ENCODE data around the gene TMEM54.

Gene TMEM54

GRCh38 chr1:32860566-32860965 is 40.6 kb downstream of the TMEM54 start:
- in situ Hi-C loops (cut with HindIII; ENCODE audit: low sequenced_read_pairs) = no loop called here
- DNase-seq (ENCODE audit: low read depth) = no peak
- TF ChIP-seq CTCF (IDR thresholded peaks at IDR 0.05; ENCODE audit: low read depth, low read length, missing control alignments) = no peak
- no peak overlapping the region for H3K4me3 ChIP-seq (ENCODE audit: low read depth, low read length)

DNA sequence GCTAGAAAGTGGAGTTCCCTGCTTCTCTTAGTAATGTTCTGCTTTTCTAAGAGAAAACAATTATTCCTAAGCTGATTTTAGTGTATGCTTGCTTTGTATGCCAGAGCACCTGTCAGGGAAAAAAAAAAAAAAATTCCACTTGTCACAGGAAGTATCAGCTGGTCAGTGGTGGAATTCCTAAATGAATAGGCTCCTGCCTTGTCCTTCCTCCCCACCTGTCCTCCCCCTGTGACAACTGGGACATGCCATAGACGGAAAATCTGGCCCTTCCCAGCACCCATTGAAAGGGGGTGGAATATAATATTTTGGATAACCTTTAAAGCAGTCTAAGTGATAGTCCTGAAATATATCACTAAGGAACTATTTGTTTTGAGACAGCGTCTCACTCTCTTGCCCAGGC is 41.3 kb downstream of the TMEM54 start:
- no peak for DNase-seq (ENCODE audit: low read depth)
- no peak for TF ChIP-seq CTCF (IDR thresholded peaks at IDR 0.05; ENCODE audit: low read depth, low read length, missing control alignments)
- H3K4me3 ChIP-seq (ENCODE audit: low read depth, low read length) = no peak overlapping the region
- in situ Hi-C loops (cut with HindIII; ENCODE audit: low sequenced_read_pairs) = no loop called here

GRCh38 chr1:32858791-32859190 is 42.4 kb downstream of the TMEM54 start:
- in situ Hi-C loops (cut with HindIII; ENCODE audit: low sequenced_read_pairs) = no loop called here
- no peak for DNase-seq (ENCODE audit: low read depth)
- no peak for TF ChIP-seq CTCF (IDR thresholded peaks at IDR 0.05; ENCODE audit: low read depth, low read length, missing control alignments)
- no peak overlapping the region for H3K4me3 ChIP-seq (ENCODE audit: low read depth, low read length)

DNA sequence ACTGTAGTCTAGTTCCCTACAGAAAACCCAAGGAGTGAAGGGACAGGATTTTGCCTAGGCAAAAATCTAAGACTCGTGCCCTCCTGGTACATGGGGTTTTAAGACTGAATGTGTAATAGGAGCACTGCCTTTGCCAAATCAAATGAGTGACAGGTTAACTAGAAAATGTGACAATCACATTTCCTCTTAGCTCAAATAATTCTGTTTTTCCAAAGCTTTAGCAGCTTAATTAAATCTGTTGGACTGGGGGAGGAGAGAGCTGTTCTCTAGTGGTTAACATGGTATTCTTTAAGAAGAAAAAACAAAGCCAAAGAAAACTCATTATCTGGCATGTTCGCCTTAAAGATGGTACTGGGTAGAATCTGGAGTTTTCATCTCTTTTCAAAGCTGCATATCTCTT is 43.1 kb downstream of the TMEM54 start:
- no peak overlapping the region for H3K4me3 ChIP-seq (ENCODE audit: low read depth, low read length)
- in situ Hi-C loops (cut with HindIII; ENCODE audit: low sequenced_read_pairs) = no loop called here
- TF ChIP-seq CTCF (IDR thresholded peaks at IDR 0.05; ENCODE audit: low read depth, low read length, missing control alignments) = no peak
- no peak for DNase-seq (ENCODE audit: low read depth)

DNA sequence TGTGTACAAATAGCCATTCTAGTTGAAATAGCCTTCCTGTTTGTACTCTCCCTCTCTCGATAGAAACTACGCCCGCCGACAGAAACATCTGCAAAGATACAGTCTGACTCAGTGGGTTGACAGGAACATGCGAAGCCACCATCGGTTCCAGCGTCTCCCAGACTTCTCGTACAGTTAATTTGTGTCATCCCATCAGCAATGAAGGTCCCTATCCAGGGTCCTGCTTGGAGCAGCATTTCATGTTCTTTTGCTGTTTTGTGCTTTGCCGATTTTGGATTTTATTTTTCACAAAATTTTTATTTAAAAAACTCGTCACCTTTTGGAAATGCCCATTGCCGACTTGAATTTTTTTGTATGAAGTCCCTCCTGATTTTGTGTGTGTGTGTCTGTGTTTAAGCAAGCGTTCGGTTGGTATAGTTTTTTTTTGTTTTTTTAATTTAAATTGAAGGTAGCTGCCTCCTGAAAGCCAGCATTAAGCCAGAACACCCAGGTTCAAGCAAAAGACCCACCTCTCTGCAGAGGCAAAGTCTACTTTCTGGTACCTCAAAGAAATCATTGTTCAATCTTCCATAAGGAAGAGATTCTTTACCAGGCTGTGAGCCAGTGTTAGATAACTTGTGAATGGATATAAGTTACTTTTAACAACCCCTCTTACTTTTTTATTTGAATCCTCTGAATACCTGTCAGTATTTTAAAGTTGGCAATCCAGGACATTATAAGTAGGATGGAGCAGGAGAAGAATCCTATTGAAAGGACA is 45.1 kb downstream of the TMEM54 start:
- no peak for TF ChIP-seq CTCF (IDR thresholded peaks at IDR 0.05; ENCODE audit: low read depth, low read length, missing control alignments)
- no peak for DNase-seq (ENCODE audit: low read depth)
- H3K4me3 ChIP-seq (ENCODE audit: low read depth, low read length) = no peak overlapping the region
- in situ Hi-C loops (cut with HindIII; ENCODE audit: low sequenced_read_pairs) = no loop called here

DNA sequence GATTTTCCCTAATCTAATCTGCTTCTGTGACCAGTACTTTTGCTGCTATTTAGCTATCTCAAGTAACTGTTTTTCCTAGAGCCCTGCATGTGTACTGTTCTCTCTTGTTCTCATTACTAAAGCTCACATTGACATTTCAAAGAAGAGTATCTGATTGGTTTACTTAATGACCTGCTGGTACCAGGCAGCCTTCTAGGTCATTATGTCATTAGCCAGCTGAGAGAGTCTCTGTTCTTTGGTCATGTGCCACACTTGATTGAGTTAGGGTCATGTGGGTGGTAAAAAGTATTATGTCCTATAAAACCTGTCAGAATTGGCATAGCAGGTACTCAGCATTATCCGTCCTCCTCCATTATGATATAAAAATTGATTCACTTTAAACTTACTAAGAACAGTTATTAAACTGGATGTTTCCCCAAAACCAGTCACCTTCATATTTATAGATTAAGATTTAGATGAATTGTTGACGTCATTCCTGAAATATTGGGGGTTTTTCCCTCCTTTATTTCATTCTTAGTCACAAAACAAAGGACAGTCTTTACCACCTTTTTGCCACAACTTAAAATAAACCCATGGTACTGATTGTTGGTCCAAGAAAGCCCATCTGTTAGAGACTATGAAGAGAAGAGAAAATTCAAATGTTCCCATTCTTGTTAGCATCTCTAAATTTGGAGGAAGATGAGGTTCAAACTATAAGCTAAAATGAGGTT is 52.7 kb downstream of the TMEM54 start:
- no peak for DNase-seq (ENCODE audit: low read depth)
- in situ Hi-C loops (cut with HindIII; ENCODE audit: low sequenced_read_pairs) = no loop called here
- no peak for TF ChIP-seq CTCF (IDR thresholded peaks at IDR 0.05; ENCODE audit: low read depth, low read length, missing control alignments)
- H3K4me3 ChIP-seq (ENCODE audit: low read depth, low read length) = no peak overlapping the region
